Activated naive CD8-positive, alpha-beta T cell treated with anti-CD3 and anti-CD28 coated beads, Interleukin-2, amount 50 U/mL, for 16 hours (primary cell): ENCODE measurements around the gene NQO2.
A peak's percentile ranks its signal among the peaks of the same experiment; 100 is the strongest.
"Not testable (repeated sequence)": the region's sequence is repeated elsewhere in the genome, so short reads cannot be mapped to it uniquely, and the experiment has no call there.

Experiments
- DNase-seq: peaks from one replicate; pipeline ENCODE4 v3.0.0-alpha.2; 2020; ENCODE audit warnings: low read depth, low spot score

The NQO2 gene

GRCh38 chr6:3013901-3014674, 14.4 kb downstream of the NQO2 start:
- DNase-seq, result no peak

DNA sequence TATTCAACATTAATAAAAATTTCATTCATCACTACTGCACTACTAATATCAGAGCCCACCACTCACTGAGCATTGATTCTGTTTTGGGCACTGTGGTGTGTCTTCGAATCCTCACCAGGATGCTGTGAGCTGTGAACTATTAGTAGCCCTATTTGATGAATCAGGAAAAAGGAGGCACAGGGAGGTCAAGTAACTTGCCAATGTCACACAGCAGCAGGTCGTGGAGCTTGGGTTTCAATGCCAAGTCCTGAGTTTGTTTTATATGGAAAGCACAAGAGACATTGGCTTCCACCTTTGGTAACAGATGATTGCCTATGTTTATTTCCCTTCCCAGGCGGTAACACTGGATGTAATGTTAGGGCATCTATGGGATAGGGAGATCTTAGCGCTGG, 15.0 kb downstream of the NQO2 start:
- DNase-seq, result no peak

DNA sequence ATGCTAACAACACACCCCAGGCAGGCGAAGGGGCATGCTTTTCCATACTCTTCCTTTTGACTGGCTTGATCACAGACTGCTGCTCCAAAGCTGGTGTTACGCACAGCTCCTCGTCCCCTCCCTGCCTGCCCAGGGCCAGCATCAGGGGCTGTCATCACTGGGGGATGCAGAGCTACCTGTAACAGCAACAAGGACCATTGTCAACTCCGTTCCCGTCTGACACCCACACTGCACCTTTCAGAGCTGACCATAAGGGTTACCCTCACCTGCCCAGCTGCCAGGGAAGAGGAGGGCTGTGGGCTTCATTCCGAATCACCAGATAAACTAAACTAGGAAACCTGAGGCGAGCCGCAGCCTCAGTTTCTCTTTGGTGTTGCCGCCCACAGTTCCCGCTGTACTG, 15.4 kb downstream of the NQO2 start:
- no peak for DNase-seq

DNA sequence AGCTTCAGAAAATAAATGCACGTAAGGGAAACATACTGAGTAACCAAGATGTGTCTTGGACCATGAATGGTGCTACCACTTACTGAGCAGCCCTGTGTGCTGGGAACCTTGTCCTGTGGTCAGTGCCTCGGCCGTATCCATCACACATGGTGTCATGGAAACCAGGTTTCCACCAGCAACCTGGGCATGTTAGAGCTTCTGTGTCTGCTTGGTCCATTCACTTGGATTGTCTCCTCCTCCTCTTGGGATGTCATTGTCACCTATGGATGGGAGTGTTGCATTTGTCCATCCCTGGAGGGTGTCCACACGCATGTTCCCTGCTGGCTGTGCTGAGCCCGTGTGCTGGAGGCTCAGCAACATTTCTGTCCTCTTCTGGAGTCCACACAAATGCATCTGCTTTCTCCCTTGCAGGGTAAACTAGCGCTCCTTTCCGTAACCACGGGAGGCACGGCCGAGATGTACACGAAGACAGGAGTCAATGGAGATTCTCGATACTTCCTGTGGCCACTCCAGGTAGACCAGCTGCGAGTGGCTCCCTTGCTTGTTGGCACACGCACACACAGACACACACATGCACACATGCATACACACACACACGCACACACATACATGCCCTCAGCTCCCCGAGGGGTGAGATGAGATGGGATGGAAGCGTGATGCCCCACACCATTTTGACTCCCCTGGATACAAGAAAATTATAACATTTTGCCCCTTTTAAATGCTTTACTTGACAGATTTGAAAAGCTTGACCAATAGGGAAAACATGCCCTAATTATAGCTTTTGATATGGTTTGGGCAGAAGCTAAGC, 17.0 kb downstream of the NQO2 start:
- DNase-seq, result no peak

GRCh38 chr6:3017304-3017703, 17.6 kb downstream of the NQO2 start:
- DNase-seq, result no peak

GRCh38 chr6:3019065-3019464, 19.4 kb downstream of the NQO2 start:
- no peak for DNase-seq

GRCh38 chr6:3019749-3020320, 20.1 kb downstream of the NQO2 start:
- DNase-seq, result no peak

- not testable (repeated sequence) for DNase-seq
These were observed 21.4 kb downstream of the NQO2 start for GRCh38 chr6:3020976-3021598.

DNA sequence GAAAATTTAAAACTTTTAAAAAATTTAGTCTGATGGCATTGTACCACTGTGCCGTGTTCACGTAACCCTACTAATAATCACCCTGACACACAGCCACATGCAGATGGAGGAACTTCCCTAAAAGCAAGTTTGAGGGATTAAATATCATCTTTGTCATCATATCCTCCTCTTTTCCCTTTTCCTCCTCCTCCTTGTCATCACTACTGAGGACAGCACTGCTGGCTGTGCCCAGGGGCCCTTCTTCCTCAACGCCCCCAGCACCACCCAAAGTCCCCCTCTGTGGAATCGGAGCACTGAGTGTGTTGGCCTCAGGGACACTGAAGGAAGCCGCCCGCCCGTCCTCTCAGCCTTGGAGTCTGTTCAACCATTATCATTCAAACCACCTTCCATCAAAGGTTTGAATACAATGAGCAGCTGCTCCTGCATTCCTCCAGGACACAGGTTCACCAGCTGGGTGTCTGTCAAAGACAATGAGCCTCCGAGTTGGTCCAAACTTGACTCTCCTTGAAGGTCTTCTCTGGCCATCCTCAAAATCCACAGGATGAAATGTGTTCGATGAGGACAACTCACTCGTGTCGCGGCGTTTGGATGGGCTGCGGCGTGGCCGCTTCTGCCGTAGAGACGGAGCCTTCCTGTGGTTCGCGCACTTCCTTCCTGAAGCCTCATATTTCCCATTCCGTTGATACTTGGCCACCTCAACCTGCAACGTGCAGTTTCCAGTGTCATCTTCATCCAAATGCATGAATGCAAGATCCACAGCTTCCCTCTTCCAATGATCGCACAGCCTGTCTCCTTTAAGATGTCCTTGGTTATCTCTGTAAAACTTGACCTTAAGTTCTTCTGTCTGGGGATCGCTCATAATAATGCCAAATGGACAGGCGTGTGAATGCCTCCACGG, 23.3 kb downstream of the NQO2 start:
- no peak for DNase-seq

DNA sequence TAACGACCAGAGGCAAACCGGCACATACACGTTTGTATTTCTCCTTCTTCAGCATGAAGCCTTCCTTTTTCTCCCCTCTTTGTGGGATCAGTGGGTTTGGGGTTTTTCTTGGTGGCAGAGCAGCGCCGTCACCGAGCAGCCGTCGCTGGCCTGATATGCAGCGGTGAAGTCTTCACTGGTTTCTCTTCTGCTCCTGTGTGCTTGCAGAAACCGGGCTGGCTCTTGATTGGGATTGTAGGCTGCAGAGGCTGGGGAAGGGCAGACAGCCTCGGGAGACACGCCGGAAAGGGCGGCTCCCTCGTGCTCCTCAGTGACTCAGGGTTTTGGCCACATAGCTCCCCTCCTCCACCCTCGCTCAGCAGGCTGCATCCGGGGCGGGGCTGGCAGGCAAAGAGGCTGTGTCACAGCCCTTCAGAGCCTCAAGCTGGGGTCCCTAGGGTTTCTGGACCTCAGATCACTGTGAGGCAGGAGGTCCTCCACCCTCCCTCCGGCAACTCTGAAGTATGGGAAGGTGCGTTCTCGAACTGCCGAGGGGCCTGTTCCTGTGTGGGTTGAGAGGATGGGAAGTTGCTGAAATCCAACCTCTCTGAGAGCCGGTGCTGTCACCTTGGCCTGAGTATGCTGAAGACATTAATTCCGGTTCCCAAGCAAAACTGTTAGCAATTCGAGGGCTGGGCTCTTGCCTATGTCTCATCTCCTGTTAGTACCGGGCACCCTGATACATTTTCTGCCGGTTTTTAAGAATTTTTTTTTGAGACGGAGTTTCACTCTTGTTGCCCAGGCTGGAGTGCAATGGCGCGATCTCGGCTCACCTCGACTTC, 24.2 kb downstream of the NQO2 start:
- DNase-seq, result peak; percentile 67

GRCh38 chr6:3026791-3027626, 27.3 kb downstream of the NQO2 start:
- DNase-seq, result no peak

GRCh38 chr6:3028156-3028555, 28.5 kb downstream of the NQO2 start:
- DNase-seq, result not testable (repeated sequence)

DNA sequence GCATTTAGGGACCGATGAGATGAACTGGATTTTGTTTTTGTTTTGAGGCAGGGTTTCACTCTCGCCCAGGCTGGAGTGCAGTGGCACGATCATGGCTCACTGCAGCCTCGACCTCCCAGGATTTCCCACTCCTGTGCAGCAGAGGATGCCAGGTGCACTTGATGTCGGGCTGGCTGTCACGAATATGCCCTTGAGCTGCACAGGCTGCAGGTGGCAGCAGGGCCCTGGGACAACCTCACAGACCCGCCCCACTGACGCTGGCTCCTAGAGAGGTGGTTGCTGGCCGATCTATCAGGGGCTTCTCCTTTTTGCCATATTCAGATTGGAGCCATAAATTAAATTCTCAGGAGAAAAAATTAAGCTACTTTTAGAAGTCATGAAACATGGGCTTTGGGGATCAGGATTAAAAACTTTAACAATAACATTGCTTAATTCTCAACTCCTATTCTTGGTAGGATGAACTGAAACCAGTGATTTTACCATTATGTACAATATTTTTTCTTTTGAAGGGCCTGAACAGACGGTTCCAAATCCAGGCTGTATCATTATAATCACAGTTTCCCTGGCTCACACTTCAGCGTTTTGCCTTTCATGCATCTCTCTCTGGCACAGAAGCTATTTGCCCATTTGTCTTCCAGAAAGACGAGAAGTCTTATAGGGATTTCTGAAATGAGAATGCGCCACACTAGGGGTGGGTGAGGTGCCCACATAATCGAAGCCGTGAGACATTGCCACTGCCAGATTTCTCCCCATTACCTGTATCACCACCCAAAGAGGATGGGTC, 32.4 kb downstream of the NQO2 start:
- DNase-seq, result no peak

GRCh38 chr6:3032986-3033385, 33.3 kb downstream of the NQO2 start:
- no peak for DNase-seq

GRCh38 chr6:3033652-3034051, 34.0 kb downstream of the NQO2 start:
- DNase-seq, result no peak

- DNase-seq, result no peak
These were observed 35.7 kb downstream of the NQO2 start for GRCh38 chr6:3035397-3035796.

DNA sequence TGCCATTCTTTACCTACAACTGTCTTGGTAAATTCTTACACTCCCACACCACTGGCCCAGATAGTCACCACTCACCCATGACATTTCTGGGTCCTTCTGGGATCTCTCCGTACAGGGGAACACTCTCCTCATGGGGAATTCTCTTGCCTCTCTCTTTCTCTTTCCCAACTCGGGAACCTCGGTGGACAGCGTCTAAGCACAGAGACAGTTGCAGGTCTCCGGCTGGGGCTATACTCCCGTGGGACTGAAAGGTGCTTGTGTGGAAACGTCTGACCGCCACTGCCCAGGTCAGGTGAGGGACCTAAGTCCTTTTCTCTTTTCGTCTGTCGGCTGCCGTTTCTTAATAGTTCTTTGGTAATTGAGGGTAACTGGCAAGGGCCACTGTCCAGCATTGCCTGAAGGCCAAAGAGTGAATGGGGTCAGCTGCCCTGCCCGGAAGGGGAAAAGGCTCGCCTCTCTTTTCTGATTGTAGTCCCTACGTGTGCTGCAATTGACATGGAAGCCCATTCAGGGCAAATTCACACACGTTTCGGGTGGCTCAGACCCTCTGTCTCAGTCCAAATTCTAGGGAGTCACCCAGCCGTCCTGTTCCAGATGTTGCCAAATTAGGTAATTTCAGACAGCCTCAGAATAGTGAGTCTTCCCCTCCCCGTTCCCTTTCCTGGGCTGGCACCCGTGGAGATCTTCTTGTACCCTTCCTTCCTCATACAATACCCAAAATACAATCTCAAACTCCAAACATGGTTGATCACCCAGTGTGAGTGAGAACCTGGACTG, 37.4 kb downstream of the NQO2 start:
- DNase-seq, result no peak
